ENCODE measurements around the gene FEZ2. TPM values are rescaled to one million over a fixed set of nuclear protein-coding genes. Genes with fewer than 3 reads are reported as not detected.

Gene FEZ2
- total RNA-seq (2016; rRNA removed; fragmentation: Illumina TruSeq; extraction: Trizol) (59.1 and 59.3 TPM in 2 replicates), polyA plus RNA-seq (2011; rRNA removed) (30.0 and 42.5 TPM in 2 replicates), polyA minus RNA-seq (2011; rRNA and poly(A)+ RNA removed; ENCODE audit: low replicate concordance) (3.2 and 8.2 TPM in 2 replicates), Bru-seq, nascent RNA (percentile 92 among the genes with signal in this experiment), BruChase-seq, experiment 1, labeled RNA remaining after a 6-hour chase (percentile 83 among the genes with signal in this experiment), BruChase-seq, experiment 2, labeled RNA remaining after a 2-hour chase (percentile 93 among the genes with signal in this experiment)
- total RNA-seq (2016; cell fraction: cytosol; rRNA removed; fragmentation: Illumina TruSeq; extraction: Trizol; ENCODE audit: low read depth): 8.4 and 12.9 TPM in 2 replicates
- 54.2 and 72.2 TPM in 2 replicates for total RNA-seq (2016; cell fraction: insoluble cytoplasmic fraction; rRNA removed; fragmentation: Illumina TruSeq; extraction: Trizol)
- total RNA-seq (2016; cell fraction: membrane; rRNA removed; fragmentation: Illumina TruSeq; extraction: Trizol): 24.4 TPM in 2 replicates
- 58.1 and 65.8 TPM in 2 replicates for total RNA-seq (2016; cell fraction: nucleus; rRNA removed; fragmentation: Illumina TruSeq; extraction: Trizol)
- 14.6 and 23.9 TPM in 2 replicates for polyA plus RNA-seq (2011; cell fraction: cytosol; rRNA removed)
- 18.9 and 26.2 TPM in 2 replicates for polyA plus RNA-seq (2011; cell fraction: nucleus; rRNA removed)
- polyA plus RNA-seq (2012): 37.5 and 58.9 TPM in 2 replicates
- polyA plus RNA-seq (2016; cell fraction: cytosol; fragmentation: Illumina TruSeq; extraction: Trizol; ENCODE audit: low read depth): 8.4 and 9.6 TPM in 2 replicates
- polyA plus RNA-seq (2016; cell fraction: insoluble cytoplasmic fraction; fragmentation: Illumina TruSeq; extraction: Trizol; ENCODE audit: low read depth): 57.2 and 67.4 TPM in 2 replicates
- polyA plus RNA-seq (2016; cell fraction: membrane; fragmentation: Illumina TruSeq; extraction: Trizol; ENCODE audit: low read depth): 16.7 and 18.6 TPM in 2 replicates
- polyA plus RNA-seq (2016; cell fraction: nucleus; fragmentation: Illumina TruSeq; extraction: Trizol; ENCODE audit: insufficient read depth, low read depth): 44.6 and 44.8 TPM in 2 replicates
- polyA minus RNA-seq (2011; cell fraction: cytosol; rRNA and poly(A)+ RNA removed): 18.1 and 22.6 TPM in 2 replicates
- 116 and 120 TPM in 2 replicates for polyA minus RNA-seq (2011; cell fraction: nucleus; rRNA and poly(A)+ RNA removed)
- long read RNA-seq, experiment 1, partial matches to known transcripts: 2 of 23 reads
- long read RNA-seq, experiment 1, other reads (novel, unspliced or antisense): 21 of 23 reads
- long read RNA-seq, experiment 2, full-length matches to known transcripts: 40 of 96 reads
- long read RNA-seq, experiment 2, partial matches to known transcripts: 8 of 96 reads
- long read RNA-seq, experiment 2, other reads (novel, unspliced or antisense): 48 of 96 reads

- peak within 1 kb of the TSS; percentile 78 to 91 (median 88) for H3K4me3 ChIP-seq (replicated peaks in 1 of 3; ENCODE audit: insufficient read depth in 1 of 3, low read depth in 2 of 3, low read length in 3 of 3)
- in situ Hi-C loops (cut with HindIII; ENCODE audit: extremely low pct_ligation_motif_present, low pct_unique_long_range_greater_than_20kb) (loop anchor here (5.0 kb wide), 1 partner anchor 65 kb away; no protein-coding TSS in a partner anchor), intact Hi-C loops (cut with micrococcal nuclease; ENCODE audit: unreplicated experiment) (loop anchor here (2.0 kb wide), 1 partner anchor 67 kb away; no protein-coding TSS in a partner anchor)
- H3K79me2 ChIP-seq (ENCODE audit: insufficient read depth, low read length): peaks cover 33% of the 10 kb centered on the region
- H4K20me1 ChIP-seq (ENCODE audit: insufficient read depth, low read length): no peaks in the 10 kb centered on the region
- DNase-seq (ENCODE audit: low spot score) (peak; percentile 80), ATAC-seq (peak; percentile 99), FAIRE-seq (no peak)
- 0 out of 5 replicates have a peak, but pooled peaks cover 0 to 2% of the 10 kb centered on the region in 2 experiments for H3K27me3 ChIP-seq (ENCODE audit: control insufficient read depth in 1 of 2, insufficient read depth in 2 of 2, low read length in 2 of 2)
- H3K27ac ChIP-seq (ENCODE audit: extremely low read length, insufficient read depth, low read length): peak within 1 kb of the TSS; percentile 78
- no TSS peak for BruUV-seq (replicated peaks)
- H3K36me3 ChIP-seq (replicated peaks in 1 of 2; ENCODE audit: control insufficient read depth in 1 of 2, insufficient read depth in 2 of 2, low read length in 2 of 2): no peaks in the 10 kb centered on the region; a peak in 1 of 5 replicates
- H3K4me1 ChIP-seq (ENCODE audit: insufficient read depth, low read length): peaks cover 43% of the 10 kb centered on the region
- H3K9ac ChIP-seq (ENCODE audit: insufficient read depth, low read depth, low read length): peak within 1 kb of the TSS; percentile 87
- ChIA-PET CTCF (ENCODE audit: low intra/inter-chr PET ratio, low total read pairs) (no interaction called here), POLR2A (interaction anchor here (0.6 to 1.2 kb wide), 8 partner anchors 17 to 240 kb away, joined by 3 read pairs; no protein-coding TSS in a partner anchor)
- peak within 1 kb of the TSS; percentile 96 for H2AFZ ChIP-seq (ENCODE audit: low read length)
- no peaks in the 10 kb centered on the region for H3K9me3 ChIP-seq (ENCODE audit: low read length)
- peak within 1 kb of the TSS; percentile 98 for H3K4me2 ChIP-seq (ENCODE audit: low read depth, low read length)
- WGBS (ENCODE audit: low lambda C conversion rate): 2% methylated on average over 31 of the region's 81 CpGs
- 0 out of 2 replicates have a peak, but pooled peaks have one; percentile 66 for TF ChIP-seq TMF1 (CRISPR knock-in tag; IDR thresholded peaks at IDR 0.05; ENCODE audit: low read depth)
- peak; percentile 66; the same call in 1 of the 2 replicates for TF ChIP-seq ETV6 (CRISPR knock-in tag; conservative IDR thresholded peaks at IDR 0.05)
- peak; percentile 18; the same call in 1 of the 2 replicates for TF ChIP-seq ZNF264 (CRISPR knock-in tag; IDR thresholded peaks at IDR 0.05)
- peak; percentile 13; the same call in 1 of the 2 replicates for TF ChIP-seq FOSL2 (CRISPR knock-in tag; IDR thresholded peaks at IDR 0.05)
- TF ChIP-seq UBTF (CRISPR knock-in tag; IDR thresholded peaks at IDR 0.05): peak; percentile 99
- TF ChIP-seq, protein P1, sequence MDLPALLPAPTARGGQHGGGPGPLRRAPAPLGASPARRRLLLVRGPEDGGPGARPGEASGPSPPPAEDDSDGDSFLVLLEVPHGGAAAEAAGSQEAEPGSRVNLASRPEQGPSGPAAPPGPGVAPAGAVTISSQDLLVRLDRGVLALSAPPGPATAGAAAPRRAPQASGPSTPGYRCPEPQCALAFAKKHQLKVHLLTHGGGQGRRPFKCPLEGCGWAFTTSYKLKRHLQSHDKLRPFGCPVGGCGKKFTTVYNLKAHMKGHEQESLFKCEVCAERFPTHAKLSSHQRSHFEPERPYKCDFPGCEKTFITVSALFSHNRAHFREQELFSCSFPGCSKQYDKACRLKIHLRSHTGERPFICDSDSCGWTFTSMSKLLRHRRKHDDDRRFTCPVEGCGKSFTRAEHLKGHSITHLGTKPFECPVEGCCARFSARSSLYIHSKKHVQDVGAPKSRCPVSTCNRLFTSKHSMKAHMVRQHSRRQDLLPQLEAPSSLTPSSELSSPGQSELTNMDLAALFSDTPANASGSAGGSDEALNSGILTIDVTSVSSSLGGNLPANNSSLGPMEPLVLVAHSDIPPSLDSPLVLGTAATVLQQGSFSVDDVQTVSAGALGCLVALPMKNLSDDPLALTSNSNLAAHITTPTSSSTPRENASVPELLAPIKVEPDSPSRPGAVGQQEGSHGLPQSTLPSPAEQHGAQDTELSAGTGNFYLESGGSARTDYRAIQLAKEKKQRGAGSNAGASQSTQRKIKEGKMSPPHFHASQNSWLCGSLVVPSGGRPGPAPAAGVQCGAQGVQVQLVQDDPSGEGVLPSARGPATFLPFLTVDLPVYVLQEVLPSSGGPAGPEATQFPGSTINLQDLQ (CRISPR knock-in tag; IDR thresholded peaks at IDR 0.05): peak; percentile 63; the same call in 1 of the 2 replicates
- TF ChIP-seq ARID2 (CRISPR knock-in tag; IDR thresholded peaks at IDR 0.05; ENCODE audit: borderline replicate concordance): peak; percentile 49; the same call in 1 of the 2 replicates
- no peak; the same call in 1 of the 2 replicates for TF ChIP-seq NRL (CRISPR knock-in tag; IDR thresholded peaks at IDR 0.05; ENCODE audit: borderline replicate concordance)
- TF ChIP-seq ZMYM3 (CRISPR knock-in tag; IDR thresholded peaks at IDR 0.05): peak; percentile 7; the same call in 1 of the 2 replicates
- TF ChIP-seq RXRA (CRISPR knock-in tag; IDR thresholded peaks at IDR 0.05): peak; percentile 65
- TF ChIP-seq ZNF235 (CRISPR knock-in tag; IDR thresholded peaks at IDR 0.05; ENCODE audit: borderline replicate concordance): peak; percentile 67; the same call in 1 of the 2 replicates
- no peak for TF ChIP-seq RARG (CRISPR knock-in tag; IDR thresholded peaks at IDR 0.05; ENCODE audit: low read depth)
These were observed at the start of gene FEZ2 for GRCh38 chr2:36597532-36598377. FEZ2 (minus strand) TSS chr2:36598168; CDS start chr2:36598142, 26 bp downstream.
